ENCODE data around the gene COX7A2. TPM values are rescaled to one million over a fixed set of nuclear protein-coding genes. Genes with fewer than 3 reads are reported as not detected.
A peak's percentile ranks its signal among the peaks of the same experiment; 100 is the strongest.

COX7A2 gene
- total RNA-seq, 1 experiment from 2014 or later = 600 TPM

GRCh38 chr6:75199889-75200288 is 43.7 kb downstream of the COX7A2 start:
- TF ChIP-seq SP1 (IDR thresholded peaks at IDR 0.05; ENCODE audit: low read depth) (no peak), ZNF274 (IDR thresholded peaks at IDR 0.05; ENCODE audit: low read depth, low read length) (no peak), CEBPB (IDR thresholded peaks at IDR 0.05; ENCODE audit: low read depth) (no peak), REST (IDR thresholded peaks at IDR 0.05; ENCODE audit: low read depth) (no peak), CTCF (IDR thresholded peaks at IDR 0.05 in 2 of 3, conservative IDR thresholded peaks at IDR 0.05 in 1 of 3; ENCODE audit: borderline replicate concordance in 1 of 3, insufficient read depth in 1 of 3, low read depth in 2 of 3, low read length in 2 of 3) (no peak), SIN3A (IDR thresholded peaks at IDR 0.05; ENCODE audit: low read depth) (no peak), JUND (IDR thresholded peaks at IDR 0.05) (no peak)
- peak overlapping the region; percentile 37 for H3K9ac ChIP-seq (ENCODE audit: low read length)
- no peaks in the 10 kb centered on the region for H3K27me3 ChIP-seq (ENCODE audit: insufficient read depth, low read length)
- ChIA-PET RAD21 (ENCODE audit: low non-redundant PET in 1 of 2, low total read pairs in 2 of 2, uncharacterized antibody in 2 of 2, unreplicated experiment in 2 of 2) (no interaction called here), POLR2A (no interaction called here), CTCF (interaction anchor here (1.0 to 1.4 kb wide), 2 partner anchors 9 to 11 kb away, joined by 3 to 4 read pairs; no protein-coding TSS in a partner anchor)
- ATAC-seq = no peak
- no peaks in the 10 kb centered on the region for H4K20me1 ChIP-seq (ENCODE audit: insufficient read depth)
- H3K27ac ChIP-seq (ENCODE audit: low read depth, low read length) = 0 out of 2 replicates have a peak overlapping the region, but pooled peaks have one; percentile 20
- BruUV-seq (replicated peaks) = no TSS peak
- H3K9me2 ChIP-seq (ENCODE audit: insufficient read depth) = no peaks in the 10 kb centered on the region
- peaks cover 37 to 80% of the 10 kb centered on the region in 2 experiments for H3K4me1 ChIP-seq (ENCODE audit: control insufficient read depth in 1 of 2, insufficient read depth in 2 of 2, low read length in 2 of 2)
- H2AFZ ChIP-seq (ENCODE audit: low read depth, low read length, poor library complexity, severe bottlenecking) = no peak overlapping the region
- intact Hi-C loops (cut with micrococcal nuclease) = loop anchor here (10.0 kb wide), 1 partner anchor 625 kb away; no protein-coding TSS in a partner anchor
- no peaks in the 10 kb centered on the region for H3K36me3 ChIP-seq (ENCODE audit: control insufficient read depth in 1 of 2, insufficient read depth in 2 of 2, low read length in 2 of 2)
- H3K79me2 ChIP-seq (ENCODE audit: insufficient read depth, low read length) = peaks cover 83% of the 10 kb centered on the region
- H3K4me2 ChIP-seq (ENCODE audit: low read length) = peak overlapping the region; percentile 58
- peak overlapping the region in 1 of 2 experiments; percentile 10; a peak in 1 of 4 replicates for H3K4me3 ChIP-seq (replicated peaks in 1 of 2; ENCODE audit: low read depth in 1 of 2, low read length in 2 of 2)
- DNase-seq (ENCODE audit: low read depth, low spot score) = no peak
- no peaks in the 10 kb centered on the region for H3K9me3 ChIP-seq (ENCODE audit: control insufficient read depth in 1 of 2, insufficient read depth in 1 of 2, low read depth in 1 of 2, low read length in 2 of 2)
